Right renal cortex interstitium (tissue), 3 donors: Measurements from ENCODE around the gene MALL. TPM values are rescaled to one million over a fixed set of nuclear protein-coding genes. Genes with fewer than 3 reads are reported as not detected.
"Not testable (repeated sequence)": the region's sequence is repeated elsewhere in the genome, so short reads cannot be mapped to it uniquely, and the experiment has no call there.

Experiments used
- DNase-seq, 3 donors: peaks; one replicate each; pipeline ENCODE4 v3.0.0-alpha.2; 2013; ENCODE audit warnings: low read depth in 3 of 3, low spot score in 2 of 3
- polyA plus RNA-seq, 3 donors: library from polyadenylated mRNA; unstranded; fragments of 120-200 nt; gene quantifications; one replicate each; pipeline ENCODE4 v1.2.1, GENCODE V29; 2013; ENCODE audit not compliant: insufficient read length in 3 of 3

MALL gene
- polyA plus RNA-seq, 3 donors = 14.2 to 15.5 (median 14.9) TPM

DNA sequence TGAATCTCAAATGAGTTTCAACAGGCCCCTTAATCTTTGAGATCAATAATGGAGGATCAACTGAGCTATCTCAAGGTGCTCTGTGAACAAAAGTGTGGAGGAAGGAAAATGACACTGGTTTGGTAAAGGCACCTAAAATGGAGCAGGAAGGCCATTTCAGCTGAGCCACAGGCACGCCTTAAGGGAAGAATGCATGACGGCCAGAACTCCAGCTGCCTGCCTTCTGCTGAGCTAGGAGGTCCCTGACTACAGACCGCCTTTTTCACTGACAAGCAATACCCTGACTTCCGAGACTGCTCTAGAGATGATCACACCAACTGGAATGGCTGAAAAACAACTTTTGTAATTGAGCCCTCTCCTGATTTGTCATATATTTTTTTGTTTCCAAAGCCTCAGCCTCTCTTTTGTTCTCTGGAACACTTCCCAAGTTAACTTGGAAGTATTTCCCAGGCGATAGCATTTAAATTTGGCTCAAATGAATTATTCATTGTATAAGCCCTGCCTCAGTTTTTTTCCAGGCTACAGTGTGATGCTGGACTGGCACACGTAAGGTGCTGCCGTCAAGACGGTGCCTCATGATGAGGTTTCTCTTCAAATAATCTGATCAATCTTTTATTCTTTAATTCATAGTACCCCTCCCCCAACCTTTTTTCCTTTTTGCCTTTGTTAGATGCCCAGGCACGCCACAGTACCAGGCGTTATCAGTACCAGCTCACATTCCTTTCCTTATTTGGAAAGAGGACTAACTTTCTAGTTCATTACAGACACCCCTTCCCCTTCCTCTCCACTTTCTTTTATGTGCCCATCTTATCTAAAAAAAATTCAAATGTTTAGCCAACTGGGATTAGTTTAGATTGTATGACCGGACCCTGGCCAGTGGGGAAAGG, 60.9 kb downstream of the MALL start:
- peak; percentile 17 to 38 (median 33) for DNase-seq

DNA sequence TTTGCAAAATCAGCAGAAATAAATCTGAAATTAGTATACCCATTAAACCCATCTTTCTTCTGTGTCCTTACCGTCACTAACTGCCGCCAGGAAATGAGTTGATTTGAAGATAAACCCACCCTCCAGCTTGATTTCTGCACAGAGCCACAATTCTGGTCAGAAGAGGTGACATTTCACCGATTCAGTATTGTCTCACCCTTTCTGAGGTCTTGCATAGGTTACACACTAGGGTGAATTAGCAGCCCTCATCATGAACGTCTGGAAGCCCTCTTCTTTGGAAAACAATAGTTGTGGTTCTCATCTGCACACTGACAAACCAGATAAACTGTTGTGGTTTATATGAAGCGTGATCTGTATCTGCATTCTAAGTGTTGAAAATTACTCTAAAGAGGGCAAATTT, 61.9 kb downstream of the MALL start:
- DNase-seq = not testable (repeated sequence)

DNA sequence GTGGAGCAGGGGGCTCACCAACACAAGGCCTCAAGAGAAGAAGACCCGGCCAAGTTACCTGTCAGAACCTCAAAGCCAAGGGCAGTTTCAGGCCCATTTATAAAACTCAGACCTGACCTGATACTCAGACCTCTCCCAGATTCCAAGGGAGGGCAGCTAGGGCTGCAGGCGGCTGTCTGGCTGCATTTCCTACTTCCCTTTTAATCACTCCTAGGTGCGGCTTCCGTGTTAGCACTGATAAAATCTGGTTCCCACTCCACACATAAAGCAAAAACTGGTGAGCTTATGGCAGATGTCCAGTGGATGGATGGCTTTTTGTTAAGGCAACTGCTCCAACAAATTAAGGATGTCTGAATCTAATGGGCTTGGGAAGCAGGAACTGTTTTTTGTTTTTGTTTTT, 63.5 kb downstream of the MALL start:
- not testable (repeated sequence) for DNase-seq

DNA sequence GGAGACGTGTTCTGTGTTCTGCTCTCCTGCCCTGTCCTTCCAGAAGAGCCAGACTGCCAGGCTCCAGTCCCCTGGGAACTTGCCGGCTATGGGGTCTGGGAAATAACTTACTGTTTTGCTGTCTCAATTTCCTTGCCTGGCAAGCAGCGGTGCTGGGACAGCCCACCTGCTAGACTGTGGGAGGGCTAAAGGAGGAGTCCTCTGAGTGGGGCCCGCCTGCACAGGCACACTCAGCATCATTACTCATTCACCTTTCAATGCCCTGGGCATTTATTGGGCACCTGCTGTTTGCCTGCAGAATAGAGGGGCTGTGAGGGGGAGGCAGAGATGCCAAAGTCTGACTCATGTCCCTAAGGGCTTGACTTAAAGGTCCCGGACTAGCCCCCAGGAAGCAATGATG, 65.4 kb downstream of the MALL start:
- DNase-seq = not testable (repeated sequence)

DNA sequence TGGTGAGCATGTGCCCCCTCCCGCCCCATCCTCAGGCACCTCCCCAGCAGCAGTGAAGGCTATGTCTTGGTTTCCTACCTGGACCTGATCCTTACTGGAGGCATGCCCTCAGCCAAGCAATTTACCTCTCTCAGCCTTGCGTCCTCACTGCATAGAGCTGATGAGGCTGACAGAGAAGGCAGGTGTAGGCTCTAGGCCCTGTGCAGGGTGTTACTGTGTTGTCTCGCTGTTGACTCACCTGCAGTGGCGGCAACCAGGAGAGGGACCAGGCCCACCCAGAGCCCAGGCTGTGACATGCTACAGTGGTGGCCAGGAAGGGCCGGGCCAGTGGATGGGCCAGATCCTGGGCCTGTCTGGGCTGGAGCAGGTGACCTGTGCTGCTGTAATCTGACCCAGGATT, 65.9 kb downstream of the MALL start:
- not testable (repeated sequence) for DNase-seq

DNA sequence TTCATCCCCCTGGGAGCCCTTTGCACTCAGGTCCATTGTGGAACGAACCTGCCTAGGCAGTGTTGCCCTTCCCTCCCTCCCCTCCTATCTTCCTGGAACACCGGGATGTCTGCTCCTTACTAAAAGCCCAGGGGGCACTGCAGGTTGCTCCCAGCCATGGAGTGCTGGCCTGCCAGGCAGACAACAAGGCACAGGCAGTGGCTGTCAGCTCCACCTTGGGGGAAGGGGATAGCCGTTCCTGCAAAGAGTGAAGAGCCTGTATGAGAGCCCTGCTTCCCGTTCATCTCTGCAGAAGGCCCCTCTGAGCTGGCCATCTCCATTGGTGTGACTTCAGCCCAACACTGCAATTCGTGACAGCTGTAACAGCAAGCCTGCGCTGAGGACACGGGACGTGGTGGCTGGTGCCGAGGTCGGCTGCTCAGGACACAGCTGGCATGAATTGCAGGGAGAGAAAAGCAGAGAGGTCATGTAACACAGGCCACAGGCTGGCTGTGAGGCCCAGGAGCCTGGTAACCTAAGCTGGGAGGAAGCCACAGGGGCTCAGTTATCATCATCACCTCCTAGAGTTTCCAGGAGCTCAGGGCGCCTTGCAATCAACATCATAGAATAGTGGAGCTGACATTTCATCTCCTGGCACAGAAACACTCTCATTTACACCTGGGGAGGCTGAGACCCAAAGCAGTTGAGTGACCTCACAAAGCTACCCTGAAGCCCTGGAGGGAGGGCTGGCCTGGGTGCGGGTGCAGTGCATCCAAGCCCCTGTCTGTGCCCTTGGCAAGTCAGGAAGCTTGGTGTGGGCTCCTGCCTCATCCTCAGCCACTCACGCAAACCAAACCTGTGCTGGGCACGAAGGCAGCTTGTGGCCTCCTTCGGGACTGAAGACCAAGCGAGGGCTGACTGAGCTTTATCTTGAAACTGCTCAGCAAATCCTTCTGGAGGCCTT, 67.1 kb downstream of the MALL start:
- not testable (repeated sequence) for DNase-seq

DNA sequence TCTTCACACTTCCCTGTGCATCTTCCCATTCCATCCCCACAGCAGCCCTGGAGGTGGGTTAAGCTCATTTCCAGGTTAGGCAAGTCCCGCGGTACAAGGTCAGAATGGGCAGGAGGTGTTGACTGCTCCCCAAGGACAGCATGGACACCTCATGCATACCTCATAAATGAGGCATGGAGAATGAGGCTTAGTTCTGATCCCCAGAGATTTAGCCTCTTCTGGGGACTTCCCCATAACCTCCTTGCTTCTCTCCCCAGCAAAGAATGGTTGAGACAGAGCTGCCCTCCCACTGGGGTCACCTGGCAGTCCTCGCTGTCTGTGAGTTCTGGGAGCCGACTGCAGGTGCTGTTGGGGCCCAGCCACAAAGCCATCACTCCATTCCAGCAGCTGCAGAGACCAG, 68.4 kb downstream of the MALL start:
- not testable (repeated sequence) for DNase-seq

DNA sequence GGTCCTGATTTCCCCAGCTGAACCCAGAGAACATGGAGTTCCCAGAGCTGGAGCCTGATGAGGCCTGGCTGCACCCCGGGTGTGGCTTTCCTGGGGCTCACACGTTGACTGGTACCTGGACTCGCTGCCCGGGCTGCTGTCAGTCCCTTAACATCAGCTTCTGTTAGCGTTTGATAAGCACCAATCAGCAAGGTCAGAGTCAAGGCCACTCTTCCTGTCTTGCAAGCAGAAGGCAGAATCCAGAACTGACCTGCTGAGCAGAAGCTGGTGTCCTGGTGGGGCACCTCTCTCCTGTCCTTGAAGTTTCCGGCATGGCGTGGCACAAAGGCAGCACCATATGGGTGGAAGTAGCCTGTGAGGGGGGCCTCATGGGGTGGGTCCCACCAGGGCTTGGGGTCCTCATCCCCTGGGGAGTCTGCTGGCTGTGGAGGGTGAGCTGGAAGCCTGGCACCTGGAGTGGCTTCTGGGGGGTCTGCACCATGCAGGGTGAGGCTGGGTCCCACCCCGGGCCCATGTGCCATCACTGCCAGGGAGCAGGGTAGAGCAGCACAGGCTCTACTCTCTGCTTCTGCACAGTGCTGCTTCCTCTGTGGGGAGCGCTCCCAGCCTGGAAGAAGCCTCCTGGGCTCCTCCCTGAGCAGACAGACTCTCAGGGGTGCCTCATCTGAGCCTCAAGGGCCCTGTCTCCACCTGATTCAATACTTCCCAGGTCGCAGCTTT, 73.5 kb downstream of the MALL start:
- not testable (repeated sequence) for DNase-seq

DNA sequence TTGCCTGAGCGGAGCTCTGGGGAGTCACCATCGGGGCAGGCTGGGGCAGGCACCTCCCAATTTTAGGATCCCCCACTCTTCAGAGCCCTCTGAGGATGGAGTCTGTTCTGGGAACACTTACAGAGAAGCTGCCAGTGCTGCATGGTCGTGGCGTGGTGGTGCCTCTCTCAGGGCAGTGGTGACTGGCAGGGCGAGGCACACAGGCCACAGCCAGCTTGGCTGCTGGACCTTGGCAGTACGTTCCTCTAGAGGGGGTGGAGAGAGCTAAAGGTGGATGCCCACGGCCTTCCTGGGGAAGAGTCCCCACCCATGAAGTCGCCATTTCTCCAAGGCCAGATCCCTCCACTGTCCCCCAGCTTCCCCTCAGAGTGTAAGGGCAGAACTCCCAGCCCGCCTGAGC, 78.3 kb downstream of the MALL start:
- DNase-seq = not testable (repeated sequence)

DNA sequence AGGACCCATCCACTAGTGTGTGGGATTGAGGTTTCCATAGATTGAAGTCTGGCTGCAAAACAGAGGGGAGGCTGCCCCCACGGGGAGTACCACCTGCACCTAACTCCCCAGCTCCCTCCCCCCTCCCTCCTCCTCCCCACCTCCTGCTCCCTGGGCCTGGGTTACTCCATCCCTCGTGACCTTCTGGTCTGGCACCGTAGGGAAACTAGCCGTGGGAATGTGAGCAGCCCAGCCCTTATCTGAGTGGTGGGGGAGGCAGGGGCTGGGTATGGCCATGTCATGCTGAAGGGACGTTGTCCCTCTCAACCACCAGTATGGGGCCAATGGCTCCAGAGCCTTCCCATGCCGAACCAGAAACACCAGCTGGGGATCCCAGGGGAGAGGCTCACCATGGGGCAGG, 80.2 kb downstream of the MALL start:
- DNase-seq = not testable (repeated sequence)

DNA sequence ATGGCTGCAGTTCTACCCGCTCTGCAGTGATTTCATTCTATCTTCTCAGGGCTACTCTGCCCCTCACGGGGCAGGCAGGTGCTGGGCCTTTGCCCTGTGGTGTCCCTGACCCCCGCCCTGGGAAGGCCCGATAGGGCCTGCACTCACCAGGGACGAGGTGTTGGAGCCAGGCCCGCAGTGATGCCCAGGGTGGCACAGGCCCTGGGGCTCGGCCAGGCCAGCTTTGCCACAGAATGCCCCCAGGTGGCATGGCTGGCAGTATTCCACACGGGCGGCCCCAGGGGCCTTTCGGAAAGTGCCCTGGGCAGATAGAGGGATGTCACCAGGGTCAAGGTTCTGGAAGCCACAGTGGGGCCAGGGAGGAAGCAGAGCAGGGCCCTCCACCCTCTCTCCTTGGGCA, 80.7 kb downstream of the MALL start:
- not testable (repeated sequence) for DNase-seq

Other genes with a start within 250 kb of the MALL start
- 1 to 10 TPM; 3.8 to 6.3 (median 4.9) TPM for gene LIMS3, start 217.1 kb downstream of the MALL start, polyA plus RNA-seq
- 10 to 100 TPM; 14.6 to 17.4 (median 16.1) TPM for gene NPHP1, start 89.2 kb upstream of the MALL start, polyA plus RNA-seq
- gene MTLN, start 96.7 kb upstream of the MALL start, polyA plus RNA-seq = 10 to 100 TPM in 2 of 3 donors, 1 to 10 TPM in 1; 9.1 to 16.9 (median 12.8) TPM